Measurements from ENCODE around the gene CCL23. TPM values are rescaled to one million over a fixed set of nuclear protein-coding genes. Genes with fewer than 3 reads are reported as not detected.

Gene CCL23
- total and polyA plus RNA-seq, 4 donors = 1.9 to 24.4 (median 6.3) TPM

DNA sequence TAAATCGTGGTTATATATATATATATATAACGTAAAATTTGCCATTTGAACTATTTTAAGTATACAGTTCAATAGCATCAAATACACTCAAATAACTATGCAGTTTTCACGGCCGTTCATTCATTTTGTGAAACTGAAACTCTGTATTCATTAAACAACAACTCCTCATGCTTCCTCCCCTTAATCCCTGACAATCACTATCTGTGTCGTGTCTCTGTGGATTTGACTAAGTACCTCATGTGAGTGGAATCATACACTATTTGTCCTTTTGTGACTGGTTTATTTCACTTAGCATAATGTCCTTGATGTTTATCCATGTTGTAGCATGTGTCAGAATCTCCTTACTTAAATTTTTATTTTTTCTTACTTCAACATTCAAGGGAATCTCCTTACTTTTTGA is 2.8 kb downstream of the CCL23 start:
- Histone ChIP-seq H3K9me3 (ENCODE audit: control insufficient read depth in 4 of 4, low read length in 3 of 4) (no peaks in the 10 kb centered on the region), H3K27me3 (ENCODE audit: control insufficient read depth in 4 of 4, insufficient read depth in 4 of 4, low read length in 3 of 4) (no peaks in the 10 kb centered on the region), H3K4me1 (ENCODE audit: control insufficient read depth in 4 of 4, insufficient read depth in 4 of 4, low read length in 3 of 4) (peaks cover 0 to 2% (median 0%) of the 10 kb centered on the region in 4 donors), H3K9ac (ENCODE audit: low read depth in 1 of 2, low read length in 2 of 2) (no peak overlapping the region), H3K36me3 (ENCODE audit: control insufficient read depth in 4 of 4, insufficient read depth in 3 of 4, low read depth in 1 of 4, low read length in 3 of 4) (peaks cover 0 to 14% (median 8%) of the 10 kb centered on the region in 4 donors), H3K4me3 (ENCODE audit: low read depth in 1 of 3, low read length in 3 of 3) (no peak overlapping the region), H3K27ac (ENCODE audit: low read depth in 1 of 2, low read length in 2 of 2) (no peak overlapping the region)
- WGBS = 76% methylated on average over 5 of the region's 5 CpGs
- no peak for DNase-seq (ENCODE audit: low spot score)
- TF ChIP-seq, protein P1, sequence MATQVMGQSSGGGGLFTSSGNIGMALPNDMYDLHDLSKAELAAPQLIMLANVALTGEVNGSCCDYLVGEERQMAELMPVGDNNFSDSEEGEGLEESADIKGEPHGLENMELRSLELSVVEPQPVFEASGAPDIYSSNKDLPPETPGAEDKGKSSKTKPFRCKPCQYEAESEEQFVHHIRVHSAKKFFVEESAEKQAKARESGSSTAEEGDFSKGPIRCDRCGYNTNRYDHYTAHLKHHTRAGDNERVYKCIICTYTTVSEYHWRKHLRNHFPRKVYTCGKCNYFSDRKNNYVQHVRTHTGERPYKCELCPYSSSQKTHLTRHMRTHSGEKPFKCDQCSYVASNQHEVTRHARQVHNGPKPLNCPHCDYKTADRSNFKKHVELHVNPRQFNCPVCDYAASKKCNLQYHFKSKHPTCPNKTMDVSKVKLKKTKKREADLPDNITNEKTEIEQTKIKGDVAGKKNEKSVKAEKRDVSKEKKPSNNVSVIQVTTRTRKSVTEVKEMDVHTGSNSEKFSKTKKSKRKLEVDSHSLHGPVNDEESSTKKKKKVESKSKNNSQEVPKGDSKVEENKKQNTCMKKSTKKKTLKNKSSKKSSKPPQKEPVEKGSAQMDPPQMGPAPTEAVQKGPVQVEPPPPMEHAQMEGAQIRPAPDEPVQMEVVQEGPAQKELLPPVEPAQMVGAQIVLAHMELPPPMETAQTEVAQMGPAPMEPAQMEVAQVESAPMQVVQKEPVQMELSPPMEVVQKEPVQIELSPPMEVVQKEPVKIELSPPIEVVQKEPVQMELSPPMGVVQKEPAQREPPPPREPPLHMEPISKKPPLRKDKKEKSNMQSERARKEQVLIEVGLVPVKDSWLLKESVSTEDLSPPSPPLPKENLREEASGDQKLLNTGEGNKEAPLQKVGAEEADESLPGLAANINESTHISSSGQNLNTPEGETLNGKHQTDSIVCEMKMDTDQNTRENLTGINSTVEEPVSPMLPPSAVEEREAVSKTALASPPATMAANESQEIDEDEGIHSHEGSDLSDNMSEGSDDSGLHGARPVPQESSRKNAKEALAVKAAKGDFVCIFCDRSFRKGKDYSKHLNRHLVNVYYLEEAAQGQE (IDR thresholded peaks at IDR 0.05) = no peak
- no peak for TF ChIP-seq GABPA (IDR thresholded peaks at IDR 0.05 in 1 of 2, conservative IDR thresholded peaks at IDR 0.05 in 1 of 2)
- no peak for TF ChIP-seq HNF4G (IDR thresholded peaks at IDR 0.05)
- no peak for TF ChIP-seq TAF1 (conservative IDR thresholded peaks at IDR 0.05)
- no peak for TF ChIP-seq YY1 (IDR thresholded peaks at IDR 0.05)
- TF ChIP-seq NR2F2 (IDR thresholded peaks at IDR 0.05) = no peak
- TF ChIP-seq SP1 (IDR thresholded peaks at IDR 0.05) = no peak
- no peak for TF ChIP-seq RAD21 (IDR thresholded peaks at IDR 0.05)
- TF ChIP-seq, protein P2, sequence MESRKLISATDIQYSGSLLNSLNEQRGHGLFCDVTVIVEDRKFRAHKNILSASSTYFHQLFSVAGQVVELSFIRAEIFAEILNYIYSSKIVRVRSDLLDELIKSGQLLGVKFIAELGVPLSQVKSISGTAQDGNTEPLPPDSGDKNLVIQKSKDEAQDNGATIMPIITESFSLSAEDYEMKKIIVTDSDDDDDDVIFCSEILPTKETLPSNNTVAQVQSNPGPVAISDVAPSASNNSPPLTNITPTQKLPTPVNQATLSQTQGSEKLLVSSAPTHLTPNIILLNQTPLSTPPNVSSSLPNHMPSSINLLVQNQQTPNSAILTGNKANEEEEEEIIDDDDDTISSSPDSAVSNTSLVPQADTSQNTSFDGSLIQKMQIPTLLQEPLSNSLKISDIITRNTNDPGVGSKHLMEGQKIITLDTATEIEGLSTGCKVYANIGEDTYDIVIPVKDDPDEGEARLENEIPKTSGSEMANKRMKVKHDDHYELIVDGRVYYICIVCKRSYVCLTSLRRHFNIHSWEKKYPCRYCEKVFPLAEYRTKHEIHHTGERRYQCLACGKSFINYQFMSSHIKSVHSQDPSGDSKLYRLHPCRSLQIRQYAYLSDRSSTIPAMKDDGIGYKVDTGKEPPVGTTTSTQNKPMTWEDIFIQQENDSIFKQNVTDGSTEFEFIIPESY (IDR thresholded peaks at IDR 0.05) = no peak
- TF ChIP-seq, protein P3, sequence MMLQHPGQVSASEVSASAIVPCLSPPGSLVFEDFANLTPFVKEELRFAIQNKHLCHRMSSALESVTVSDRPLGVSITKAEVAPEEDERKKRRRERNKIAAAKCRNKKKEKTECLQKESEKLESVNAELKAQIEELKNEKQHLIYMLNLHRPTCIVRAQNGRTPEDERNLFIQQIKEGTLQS (IDR thresholded peaks at IDR 0.05) = no peak
- TF ChIP-seq RXRA (IDR thresholded peaks at IDR 0.05) = no peak
- no peak for TF ChIP-seq FOXA2 (IDR thresholded peaks at IDR 0.05)
- TF ChIP-seq FOXA1 (IDR thresholded peaks at IDR 0.05) = no peak
- no peak for TF ChIP-seq JUND (IDR thresholded peaks at IDR 0.05)
- TF ChIP-seq, protein P4, sequence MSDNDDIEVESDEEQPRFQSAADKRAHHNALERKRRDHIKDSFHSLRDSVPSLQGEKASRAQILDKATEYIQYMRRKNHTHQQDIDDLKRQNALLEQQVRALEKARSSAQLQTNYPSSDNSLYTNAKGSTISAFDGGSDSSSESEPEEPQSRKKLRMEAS (IDR thresholded peaks at IDR 0.05) = no peak

DNA sequence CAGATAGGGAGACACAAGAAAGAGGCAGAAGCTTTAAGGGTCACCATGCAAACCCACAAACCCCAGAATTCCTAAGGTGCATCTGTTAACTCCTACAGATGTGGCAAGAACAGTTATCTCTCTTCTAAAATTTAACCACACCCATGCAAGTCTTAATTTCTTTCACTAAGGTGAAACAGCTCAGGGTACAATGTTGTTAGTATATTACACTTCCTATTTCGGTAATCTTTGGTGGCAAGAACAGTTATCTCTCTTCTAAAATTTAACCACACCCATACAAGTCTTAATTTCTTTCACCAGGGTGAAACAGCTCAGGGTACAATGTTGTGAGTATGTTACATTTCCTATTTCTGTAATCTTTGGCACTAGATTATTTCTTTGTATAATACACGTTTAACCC is 6.6 kb downstream of the CCL23 start:
- no peak for DNase-seq (ENCODE audit: low spot score)
- H3K4me1 ChIP-seq (ENCODE audit: control insufficient read depth in 4 of 4, insufficient read depth in 4 of 4, low read length in 3 of 4) = peaks cover 0 to 6% (median 5%) of the 10 kb centered on the region in 4 donors
- H3K9me3 ChIP-seq (ENCODE audit: control insufficient read depth in 4 of 4, low read length in 3 of 4) = peaks cover 0 to 4% (median 0%) of the 10 kb centered on the region in 4 donors
- H3K36me3 ChIP-seq (ENCODE audit: control insufficient read depth in 4 of 4, insufficient read depth in 3 of 4, low read depth in 1 of 4, low read length in 3 of 4) = peaks cover 0 to 14% (median 8%) of the 10 kb centered on the region in 4 donors
- no peak overlapping the region for H3K27ac ChIP-seq (ENCODE audit: low read depth in 1 of 2, low read length in 2 of 2)
- H3K9ac ChIP-seq (ENCODE audit: low read depth in 1 of 2, low read length in 2 of 2) = no peak overlapping the region
- TF ChIP-seq, protein P2 (IDR thresholded peaks at IDR 0.05) = no peak
- TF ChIP-seq YY1 (IDR thresholded peaks at IDR 0.05) (no peak), HNF4G (IDR thresholded peaks at IDR 0.05) (no peak), JUND (IDR thresholded peaks at IDR 0.05) (no peak), RXRA (IDR thresholded peaks at IDR 0.05) (no peak)
- TF ChIP-seq, protein P3 (IDR thresholded peaks at IDR 0.05) = no peak
- TF ChIP-seq, protein P5, sequence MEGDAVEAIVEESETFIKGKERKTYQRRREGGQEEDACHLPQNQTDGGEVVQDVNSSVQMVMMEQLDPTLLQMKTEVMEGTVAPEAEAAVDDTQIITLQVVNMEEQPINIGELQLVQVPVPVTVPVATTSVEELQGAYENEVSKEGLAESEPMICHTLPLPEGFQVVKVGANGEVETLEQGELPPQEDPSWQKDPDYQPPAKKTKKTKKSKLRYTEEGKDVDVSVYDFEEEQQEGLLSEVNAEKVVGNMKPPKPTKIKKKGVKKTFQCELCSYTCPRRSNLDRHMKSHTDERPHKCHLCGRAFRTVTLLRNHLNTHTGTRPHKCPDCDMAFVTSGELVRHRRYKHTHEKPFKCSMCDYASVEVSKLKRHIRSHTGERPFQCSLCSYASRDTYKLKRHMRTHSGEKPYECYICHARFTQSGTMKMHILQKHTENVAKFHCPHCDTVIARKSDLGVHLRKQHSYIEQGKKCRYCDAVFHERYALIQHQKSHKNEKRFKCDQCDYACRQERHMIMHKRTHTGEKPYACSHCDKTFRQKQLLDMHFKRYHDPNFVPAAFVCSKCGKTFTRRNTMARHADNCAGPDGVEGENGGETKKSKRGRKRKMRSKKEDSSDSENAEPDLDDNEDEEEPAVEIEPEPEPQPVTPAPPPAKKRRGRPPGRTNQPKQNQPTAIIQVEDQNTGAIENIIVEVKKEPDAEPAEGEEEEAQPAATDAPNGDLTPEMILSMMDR (IDR thresholded peaks at IDR 0.05; ENCODE audit: low read depth, low read length, missing input control) = no peak
- TF ChIP-seq, protein P4 (IDR thresholded peaks at IDR 0.05) = no peak
- TF ChIP-seq, protein P1 (IDR thresholded peaks at IDR 0.05) = no peak
- no peaks in the 10 kb centered on the region for H3K27me3 ChIP-seq (ENCODE audit: control insufficient read depth in 4 of 4, insufficient read depth in 4 of 4, low read length in 3 of 4)
- 89% methylated on average over 2 of the region's 2 CpGs for WGBS
- H3K4me3 ChIP-seq (ENCODE audit: low read depth in 1 of 3, low read length in 3 of 3) = no peak overlapping the region
